Naive B cell (primary cell): ENCODE results near the gene PFDN2. TPM values are rescaled to one million over a fixed set of nuclear protein-coding genes. Genes with fewer than 3 reads are reported as not detected.
"Not testable (repeated sequence)": the region's sequence is repeated elsewhere in the genome, so short reads cannot be mapped to it uniquely, and the experiment has no call there.

ENCODE experiments used
- ATAC-seq, 2 donors: fragments of 150-1000 bp; cut with Tn5 transposase; 2 replicates each; pipeline ENCODE4 v1.10.0; 2021; ENCODE audit warnings: low read depth in 2 of 2, mild to moderate bottlenecking in 2 of 2, moderate library complexity in 2 of 2
- DNase-seq: peaks from one replicate; pipeline ENCODE4 v3.0.0; 2022
- H3K27ac Mint-ChIP-seq, 6 donors: one replicate each; pipeline ENCODE4 v1.8.0; 2020 to 2022; ENCODE audit warnings: mild to moderate bottlenecking in 6 of 6, mixed read lengths in 6 of 6, moderate library complexity in 5 of 6, inconsistent platforms in 2 of 6
- H3K27me3 Mint-ChIP-seq, 3 donors: one replicate each; pipeline ENCODE4 v1.8.0; 2021 to 2022; ENCODE audit warnings: mixed read lengths in 3 of 3, mild to moderate bottlenecking in 1 of 3
- H3K36me3 Mint-ChIP-seq, 2 donors: one replicate each; pipeline ENCODE4 v1.8.0; 2020 to 2022; ENCODE audit warnings: mixed read lengths in 2 of 2, inconsistent platforms in 1 of 2, mild to moderate bottlenecking in 1 of 2
- H3K4me1 Mint-ChIP-seq, 3 donors: one replicate each; pipeline ENCODE4 v1.8.0; 2020 to 2022; ENCODE audit warnings: mixed read lengths in 3 of 3, inconsistent platforms in 1 of 3, mild to moderate bottlenecking in 1 of 3, moderate library complexity in 1 of 3
- H3K4me3 Mint-ChIP-seq, 8 donors: one replicate each; pipeline ENCODE4 v1.8.0; 2020 to 2022; ENCODE audit warnings: mild to moderate bottlenecking in 8 of 8, mixed read lengths in 8 of 8, moderate library complexity in 8 of 8, inconsistent platforms in 2 of 8
- H3K9me3 Mint-ChIP-seq, 7 donors: one replicate each; pipeline ENCODE4 v1.8.0; 2020 to 2022; ENCODE audit warnings: mixed read lengths in 7 of 7, mild to moderate bottlenecking in 5 of 7, inconsistent platforms in 2 of 7, moderate library complexity in 1 of 7
- polyA plus RNA-seq, 6 donors: library from polyadenylated mRNA; unstranded; fragments of 300-500 nt; fragmentation: Illumina TruSeq; gene quantifications; one replicate each; pipeline ENCODE4 v1.2.3, GENCODE V29; 2021; ENCODE audit warnings: low read depth in 6 of 6

Gene PFDN2
- polyA plus RNA-seq, 6 donors from 2014 or later = 64.0 to 93.7 (median 88.7) TPM

DNA sequence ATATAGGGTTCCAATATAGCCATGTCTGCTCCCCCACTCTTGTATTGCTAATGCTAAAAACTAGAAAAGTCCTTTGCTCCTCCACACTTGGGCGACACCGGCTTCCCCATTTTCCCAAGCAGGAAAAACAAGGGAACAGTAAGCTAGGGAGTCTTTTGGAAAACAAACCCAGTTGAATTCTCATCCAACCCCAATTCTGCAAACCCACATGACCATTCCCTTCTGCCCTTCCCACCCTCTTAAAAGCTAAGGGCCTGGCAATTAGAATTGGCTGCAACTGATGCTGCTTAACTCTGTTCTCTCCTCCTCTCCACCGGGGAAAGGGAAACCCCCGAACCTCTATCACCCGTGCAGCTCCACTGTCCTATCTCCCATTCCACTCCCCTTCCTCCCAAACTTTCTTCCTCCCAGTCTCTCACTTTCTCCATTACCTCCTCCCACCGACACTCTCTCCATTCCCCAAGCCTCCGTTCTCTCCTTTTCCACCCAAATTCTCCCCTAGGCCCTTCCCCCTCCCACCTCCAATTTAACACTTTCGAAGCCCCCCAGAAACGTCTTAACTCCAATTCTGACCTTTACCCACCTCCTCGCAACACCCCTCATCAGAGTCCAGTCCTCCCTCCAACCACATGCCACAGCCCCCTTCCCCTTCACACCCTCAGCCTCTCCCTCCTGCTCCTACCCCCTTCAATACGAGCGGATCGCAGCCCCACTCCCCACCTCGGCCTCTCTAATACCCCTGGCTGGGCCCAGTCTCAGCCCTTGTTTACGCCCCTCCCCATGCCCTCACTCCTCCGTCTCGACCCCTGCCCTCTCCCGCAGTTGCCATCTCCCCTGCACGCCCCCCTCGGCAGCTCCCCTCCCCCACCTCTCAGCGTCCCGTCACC, 13.9 kb upstream of the PFDN2 start:
- ATAC-seq = no peak
- Mint-ChIP-seq H3K27ac (peak overlapping the region in 3 of 6 donors; percentile 79 to 97 (median 97)), H3K27me3 (no peaks in the 10 kb centered on the region), H3K4me3 (no peak overlapping the region), H3K4me1 (peaks cover 34 to 62% (median 54%) of the 10 kb centered on the region in 3 donors), H3K9me3 (no peaks in the 10 kb centered on the region), H3K36me3 (peaks cover 2 to 3% of the 10 kb centered on the region in 2 donors)
- DNase-seq = no peak

DNA sequence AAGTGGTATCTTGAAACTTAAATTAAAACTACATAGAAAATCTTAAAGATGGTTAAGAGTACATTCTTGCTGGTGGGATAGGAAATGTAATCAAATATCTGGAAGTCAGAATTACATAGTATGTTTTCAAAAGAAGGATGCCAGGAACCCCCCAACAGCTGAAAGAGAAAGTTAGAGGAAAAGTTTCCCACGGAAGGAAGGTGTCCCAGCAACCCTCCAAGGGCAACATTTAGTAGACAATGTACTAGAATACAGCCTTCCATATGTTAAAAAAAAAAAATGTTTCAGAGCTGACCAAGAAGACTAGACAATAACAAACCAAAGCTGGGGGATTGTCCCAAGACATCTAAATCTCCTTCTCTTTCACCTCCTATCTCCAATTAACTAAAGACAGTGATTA, 12.4 kb upstream of the PFDN2 start:
- ATAC-seq (no peak), DNase-seq (no peak)
- H3K27me3 Mint-ChIP-seq = no peaks in the 10 kb centered on the region
- peaks cover 34 to 64% (median 63%) of the 10 kb centered on the region in 3 donors for H3K4me1 Mint-ChIP-seq
- no peak overlapping the region for H3K4me3 Mint-ChIP-seq
- peak overlapping the region in 3 of 6 donors; percentile 1 to 67 (median 47) for H3K27ac Mint-ChIP-seq
- H3K9me3 Mint-ChIP-seq = no peaks in the 10 kb centered on the region
- peaks cover 6 to 15% of the 10 kb centered on the region in 2 donors for H3K36me3 Mint-ChIP-seq

DNA sequence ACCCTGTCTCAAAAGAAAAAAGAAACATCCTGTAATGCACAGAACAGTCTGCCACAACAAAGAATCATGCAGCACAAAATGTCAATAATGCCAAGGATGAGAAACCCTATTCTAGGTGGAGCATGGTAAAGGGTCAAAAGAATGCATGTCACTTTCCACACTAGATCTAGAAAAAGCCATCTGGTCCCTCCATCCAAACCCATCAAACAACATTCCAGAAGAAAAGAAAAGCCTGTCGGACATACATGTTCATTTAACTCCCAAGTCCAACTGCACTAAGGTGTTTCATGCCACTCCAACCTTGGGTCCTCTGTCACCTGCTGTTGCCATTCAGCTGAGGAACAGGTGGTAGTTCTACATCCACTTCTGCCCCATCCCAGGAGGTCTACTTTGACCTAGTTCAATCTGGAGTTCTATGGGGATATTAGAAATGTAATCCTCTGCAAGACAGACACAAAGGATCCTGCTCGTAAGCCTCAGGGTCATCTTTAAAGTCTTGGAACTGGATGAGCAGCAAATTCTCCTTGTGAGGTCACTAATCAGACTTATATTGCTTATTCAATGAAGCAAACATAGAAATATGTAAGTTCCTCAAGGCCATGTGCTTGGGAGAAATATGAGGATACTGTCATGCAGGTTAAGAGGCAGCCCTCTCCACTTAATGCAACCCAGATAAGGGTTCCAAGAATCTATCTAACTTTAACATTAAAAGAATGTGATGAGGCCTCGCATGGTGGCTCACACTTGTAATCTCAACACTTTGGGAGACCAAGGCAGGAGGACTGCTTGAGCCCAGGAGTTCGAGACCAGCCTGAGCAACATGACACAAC, 11.0 kb upstream of the PFDN2 start:
- peaks cover 32 to 59% (median 51%) of the 10 kb centered on the region in 3 donors for H3K4me1 Mint-ChIP-seq
- no peaks in the 10 kb centered on the region for H3K9me3 Mint-ChIP-seq
- DNase-seq (no peak), ATAC-seq (no peak)
- peaks cover 6 to 23% of the 10 kb centered on the region in 2 donors for H3K36me3 Mint-ChIP-seq
- no peaks in the 10 kb centered on the region for H3K27me3 Mint-ChIP-seq
- peak overlapping the region in 1 of 6 donors; percentile 6 for H3K27ac Mint-ChIP-seq
- peak overlapping the region in 1 of 8 donors; percentile 48 for H3K4me3 Mint-ChIP-seq

DNA sequence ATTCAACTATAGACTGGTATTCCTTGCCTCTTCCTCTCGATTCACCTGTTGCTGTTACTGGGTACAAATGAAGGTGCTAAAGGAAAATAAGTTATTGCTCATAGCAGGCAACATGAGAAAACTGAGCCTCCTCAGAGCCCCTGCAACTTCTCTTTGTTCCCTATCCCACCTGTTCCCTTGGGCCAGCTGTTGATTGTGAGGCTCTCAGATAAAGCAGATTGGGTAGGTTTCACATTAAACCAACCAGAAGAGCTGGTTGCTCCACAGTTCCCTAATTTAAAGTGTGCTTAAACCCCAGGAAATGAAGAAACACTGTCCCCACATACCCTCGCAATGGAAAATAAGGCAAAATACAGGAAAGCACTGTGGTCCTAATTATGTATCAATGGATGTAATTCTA, 9.8 kb upstream of the PFDN2 start:
- Mint-ChIP-seq H3K9me3 (no peaks in the 10 kb centered on the region), H3K27ac (peak overlapping the region in 1 of 6 donors; percentile 15), H3K4me3 (peak overlapping the region in 1 of 8 donors; percentile 48), H3K4me1 (peaks cover 37 to 68% (median 51%) of the 10 kb centered on the region in 3 donors), H3K36me3 (peaks cover 6 to 31% of the 10 kb centered on the region in 2 donors), H3K27me3 (no peaks in the 10 kb centered on the region)
- no peak for ATAC-seq
- no peak for DNase-seq

DNA sequence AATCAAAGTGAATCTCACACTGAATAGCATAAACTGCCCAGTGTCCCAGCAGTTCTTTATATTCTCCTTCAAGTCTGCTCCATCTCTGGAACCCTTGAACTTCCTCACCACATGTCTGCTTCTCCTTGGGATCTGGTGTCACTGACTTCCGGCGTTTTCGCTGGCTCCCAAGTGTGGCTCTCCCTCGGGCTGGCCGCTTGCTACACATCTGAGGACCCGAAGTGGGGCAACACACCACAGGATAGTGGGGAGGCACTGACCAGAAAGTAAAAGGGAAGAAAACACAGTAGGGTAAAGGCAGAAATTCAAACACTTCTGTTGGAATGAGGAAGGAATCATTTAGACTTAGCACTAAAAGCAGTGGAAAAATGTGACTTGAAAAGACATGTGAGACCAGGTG, 5.1 kb upstream of the PFDN2 start:
- Mint-ChIP-seq H3K4me3 (peak overlapping the region in 1 of 8 donors; percentile 24), H3K4me1 (peaks cover 47 to 75% (median 59%) of the 10 kb centered on the region in 3 donors), H3K36me3 (peaks cover 6 to 38% of the 10 kb centered on the region in 2 donors), H3K9me3 (no peaks in the 10 kb centered on the region), H3K27ac (peak overlapping the region in 2 of 6 donors; percentile 38 to 56), H3K27me3 (no peaks in the 10 kb centered on the region)
- ATAC-seq = no peak
- DNase-seq = no peak

DNA sequence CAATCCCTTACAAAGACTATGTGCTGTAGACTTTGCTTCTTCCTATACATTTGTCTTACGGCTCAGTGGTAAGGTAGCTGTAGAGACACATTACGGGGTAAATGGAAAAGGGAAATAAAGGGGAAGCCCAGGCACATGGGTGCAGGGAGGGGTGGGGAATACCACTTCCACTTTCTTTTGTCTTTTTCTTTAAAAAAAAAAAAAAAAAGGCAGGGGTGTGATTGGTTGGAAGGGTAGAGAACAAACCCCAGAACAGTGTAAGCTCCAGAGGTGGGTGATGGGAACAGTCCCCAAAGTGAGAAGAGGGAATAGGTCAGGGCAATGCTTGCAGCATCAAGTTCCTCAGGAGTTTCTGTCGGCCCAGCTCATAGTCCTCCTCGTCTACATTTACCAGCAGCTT, 4.0 kb upstream of the PFDN2 start:
- Mint-ChIP-seq H3K27me3 (no peaks in the 10 kb centered on the region), H3K4me1 (peaks cover 45 to 73% (median 60%) of the 10 kb centered on the region in 3 donors), H3K4me3 (peak overlapping the region in 4 of 8 donors; percentile 15 to 72 (median 38)), H3K9me3 (no peaks in the 10 kb centered on the region), H3K36me3 (peaks cover 4 to 36% of the 10 kb centered on the region in 2 donors), H3K27ac (peak overlapping the region; percentile 28 to 94 (median 82))
- ATAC-seq (peak; percentile 11 to 25), DNase-seq (peak; percentile 27)

DNA sequence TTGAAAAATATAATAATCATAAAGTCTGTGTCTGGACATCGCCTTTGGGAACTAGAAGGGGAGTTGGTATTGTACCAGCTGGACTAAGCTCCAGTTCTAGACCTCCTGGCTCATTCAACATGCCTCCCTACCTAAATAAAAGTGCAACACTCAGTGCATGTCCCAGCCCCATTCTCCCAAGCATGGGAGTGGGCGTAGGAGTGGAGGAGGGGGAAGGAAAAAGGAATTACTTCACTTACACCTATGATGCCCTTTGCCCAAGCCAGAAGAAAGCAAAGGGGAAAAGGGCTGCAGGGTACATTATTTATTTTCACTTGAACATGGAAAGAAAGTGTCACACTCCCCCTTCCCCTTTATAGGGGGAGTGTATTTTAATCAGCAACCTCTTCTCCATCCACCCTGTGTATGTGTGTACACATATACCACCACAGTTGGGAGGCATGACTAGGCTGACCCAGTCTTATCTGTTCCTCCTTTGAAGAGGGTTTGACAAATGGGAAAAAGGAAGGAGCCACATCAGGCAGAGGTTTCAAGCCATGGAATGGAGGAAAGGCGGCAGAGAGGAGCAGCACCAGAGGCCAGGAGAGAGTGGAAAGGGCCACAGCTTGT, 3.3 kb upstream of the PFDN2 start:
- no peak for ATAC-seq
- peaks cover 0 to 29% of the 10 kb centered on the region in 2 donors for H3K36me3 Mint-ChIP-seq
- H3K9me3 Mint-ChIP-seq = no peaks in the 10 kb centered on the region
- no peak for DNase-seq
- no peaks in the 10 kb centered on the region for H3K27me3 Mint-ChIP-seq
- H3K4me3 Mint-ChIP-seq = peak overlapping the region in 6 of 8 donors; percentile 15 to 72 (median 60)
- peaks cover 45 to 72% (median 63%) of the 10 kb centered on the region in 3 donors for H3K4me1 Mint-ChIP-seq
- peak overlapping the region; percentile 70 to 94 (median 78) for H3K27ac Mint-ChIP-seq

DNA sequence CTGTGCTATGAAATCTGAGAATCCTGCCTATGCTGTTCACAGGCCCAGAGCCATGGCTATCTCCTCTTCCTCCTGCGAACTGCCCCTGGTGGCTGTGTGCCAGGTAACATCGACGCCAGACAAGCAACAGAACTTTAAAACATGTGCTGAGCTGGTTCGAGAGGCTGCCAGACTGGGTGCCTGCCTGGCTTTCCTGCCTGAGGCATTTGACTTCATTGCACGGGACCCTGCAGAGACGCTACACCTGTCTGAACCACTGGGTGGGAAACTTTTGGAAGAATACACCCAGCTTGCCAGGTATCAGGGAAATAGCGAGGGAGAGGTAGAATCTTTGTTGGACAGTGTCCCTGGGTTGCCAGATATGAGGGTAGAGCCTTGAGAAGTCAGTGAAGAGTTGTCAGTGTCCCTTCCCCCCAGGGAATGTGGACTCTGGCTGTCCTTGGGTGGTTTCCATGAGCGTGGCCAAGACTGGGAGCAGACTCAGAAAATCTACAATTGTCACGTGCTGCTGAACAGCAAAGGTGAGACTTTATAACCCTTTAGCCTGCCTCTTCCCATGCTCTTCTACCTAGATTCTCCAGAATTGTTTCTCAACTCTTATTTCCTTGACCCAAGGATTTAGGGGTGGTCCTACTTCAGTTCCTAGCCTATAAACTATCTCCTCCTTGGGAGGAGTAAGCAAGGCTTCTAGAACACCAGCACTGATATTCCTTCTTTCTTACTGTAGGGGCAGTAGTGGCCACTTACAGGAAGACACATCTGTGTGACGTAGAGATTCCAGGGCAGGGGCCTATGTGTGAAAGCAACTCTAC, 1.5 kb upstream of the PFDN2 start:
- H3K27me3 Mint-ChIP-seq = no peaks in the 10 kb centered on the region
- ATAC-seq (peak; percentile 29 to 31), DNase-seq (peak; percentile 41)
- H3K4me3 Mint-ChIP-seq = peak overlapping the region; percentile 93 to 99 (median 97)
- peaks cover 0 to 20% of the 10 kb centered on the region in 2 donors for H3K36me3 Mint-ChIP-seq
- H3K9me3 Mint-ChIP-seq = no peaks in the 10 kb centered on the region
- H3K27ac Mint-ChIP-seq = peak overlapping the region; percentile 77 to 98 (median 96)
- peaks cover 47 to 76% (median 74%) of the 10 kb centered on the region in 3 donors for H3K4me1 Mint-ChIP-seq

DNA sequence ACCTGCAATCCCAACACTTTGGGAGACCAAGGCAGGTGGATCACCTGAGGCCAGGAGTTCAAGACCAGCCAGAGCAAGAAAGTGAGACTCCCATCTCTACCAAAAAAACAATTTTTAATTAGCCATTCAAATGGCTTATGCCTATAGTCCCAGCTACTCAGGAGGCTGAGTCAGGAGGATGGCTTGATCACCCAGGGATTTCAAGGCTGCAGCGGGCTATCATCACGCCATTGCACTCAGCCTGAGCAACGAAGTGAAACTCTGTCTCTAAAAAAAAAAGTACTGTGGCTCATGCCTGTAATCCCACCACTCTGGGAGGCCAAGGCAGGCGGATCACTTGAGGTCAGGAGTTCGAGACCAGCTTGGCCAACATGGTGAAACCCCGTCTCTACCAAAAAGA, 1.9 kb downstream of the PFDN2 start:
- not testable (repeated sequence) for H3K9me3 Mint-ChIP-seq, DNase-seq, ATAC-seq, H3K36me3 Mint-ChIP-seq, H3K27me3 Mint-ChIP-seq
- H3K27ac Mint-ChIP-seq = peak overlapping the region in 2 of 6 donors; percentile 37 to 95
- peak overlapping the region in 7 of 8 donors; percentile 60 to 99 (median 96) for H3K4me3 Mint-ChIP-seq
- peaks cover 44 to 87% (median 77%) of the 10 kb centered on the region in 3 donors for H3K4me1 Mint-ChIP-seq

DNA sequence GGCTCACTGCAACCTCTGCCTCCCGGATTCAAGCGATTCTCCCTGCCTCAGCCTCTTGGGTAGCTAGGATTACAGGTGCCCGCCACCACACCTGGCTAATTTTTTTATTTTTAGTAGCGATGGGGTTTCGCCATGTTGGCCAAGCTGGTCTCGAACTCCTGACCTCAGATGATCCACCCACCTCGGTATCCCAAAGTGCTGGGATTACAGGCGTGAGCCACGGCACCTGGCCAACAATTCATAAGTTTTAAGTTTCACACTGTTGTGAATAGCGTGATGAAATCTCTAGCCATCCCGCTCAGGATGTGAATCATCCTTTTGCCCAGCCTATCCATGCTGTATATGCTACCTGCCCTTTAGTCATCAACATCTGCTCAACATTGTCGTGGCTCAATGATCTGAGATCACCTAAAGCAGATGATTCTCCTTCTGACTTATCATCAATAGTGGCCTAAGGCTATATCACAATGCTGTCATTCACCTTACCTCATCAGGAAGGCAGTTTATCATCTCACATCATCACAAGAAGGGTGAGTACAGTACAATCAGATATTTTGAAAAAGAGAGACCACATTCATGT, 2.6 kb downstream of the PFDN2 start:
- peak overlapping the region in 4 of 8 donors; percentile 55 to 99 (median 87) for H3K4me3 Mint-ChIP-seq
- H3K36me3 Mint-ChIP-seq = no peaks in the 10 kb centered on the region
- no peaks in the 10 kb centered on the region for H3K9me3 Mint-ChIP-seq
- DNase-seq (no peak), ATAC-seq (no peak)
- no peaks in the 10 kb centered on the region for H3K27me3 Mint-ChIP-seq
- H3K27ac Mint-ChIP-seq = no peak overlapping the region
- peaks cover 42 to 83% (median 75%) of the 10 kb centered on the region in 3 donors for H3K4me1 Mint-ChIP-seq

DNA sequence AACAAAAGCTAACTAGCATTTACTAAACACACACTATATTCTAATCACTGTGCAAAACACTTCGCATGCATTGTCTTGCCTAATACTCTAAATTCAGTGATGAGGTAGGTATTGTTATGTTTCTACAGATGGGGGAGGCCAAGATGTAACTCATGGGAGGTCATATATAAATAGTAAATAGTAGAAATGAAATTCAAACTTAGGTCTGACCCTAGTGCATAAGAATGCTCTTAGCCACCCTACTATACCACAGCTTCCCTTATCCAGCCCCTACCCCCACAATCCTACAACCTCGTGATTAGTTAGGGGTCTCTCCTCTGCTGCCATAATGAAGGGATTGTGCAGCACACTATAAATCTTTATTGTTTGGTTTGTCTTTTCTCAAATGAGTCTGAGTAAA, 3.3 kb downstream of the PFDN2 start:
- DNase-seq = no peak
- Mint-ChIP-seq H3K27ac (peak overlapping the region in 2 of 6 donors; percentile 27 to 66), H3K9me3 (no peaks in the 10 kb centered on the region), H3K4me3 (peak overlapping the region in 1 of 8 donors; percentile 44), H3K27me3 (no peaks in the 10 kb centered on the region), H3K4me1 (peaks cover 37 to 78% (median 68%) of the 10 kb centered on the region in 3 donors), H3K36me3 (no peaks in the 10 kb centered on the region)
- ATAC-seq = no peak

DNA sequence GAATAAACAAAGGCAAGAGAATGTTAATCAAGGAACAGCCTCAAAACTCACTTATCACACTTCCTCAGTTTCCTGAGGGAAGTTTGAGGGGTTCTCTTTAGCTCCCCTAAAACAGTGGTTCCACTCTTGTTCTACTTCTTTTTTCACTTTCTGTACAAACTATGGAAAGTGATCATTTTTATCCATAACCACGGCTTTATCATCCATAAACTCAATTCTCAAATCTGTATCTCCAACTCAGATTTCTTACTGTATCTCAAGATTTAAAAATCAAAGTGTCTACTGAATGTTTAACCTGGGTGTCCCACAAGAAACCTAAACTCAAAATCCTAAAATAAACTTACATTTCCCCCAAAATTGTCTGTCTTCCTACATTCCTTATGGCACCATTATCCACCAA, 3.9 kb downstream of the PFDN2 start:
- H3K27me3 Mint-ChIP-seq = no peaks in the 10 kb centered on the region
- ATAC-seq (no peak), DNase-seq (no peak)
- H3K36me3 Mint-ChIP-seq = no peaks in the 10 kb centered on the region
- peaks cover 33 to 75% (median 62%) of the 10 kb centered on the region in 3 donors for H3K4me1 Mint-ChIP-seq
- H3K27ac Mint-ChIP-seq = peak overlapping the region in 2 of 6 donors; percentile 27 to 66
- no peaks in the 10 kb centered on the region for H3K9me3 Mint-ChIP-seq
- peak overlapping the region in 2 of 8 donors; percentile 27 to 44 for H3K4me3 Mint-ChIP-seq
